Transverse colon (tissue), 4 donors: ENCODE data around the gene MPZL3. TPM values are rescaled to one million over a fixed set of nuclear protein-coding genes. Genes with fewer than 3 reads are reported as not detected.

ENCODE experiments used
- DNase-seq: peaks from one replicate; pipeline ENCODE4 v3.0.0-alpha.2; 2019
- H3K27ac ChIP-seq, 4 donors: fragments of 200-600 bp; sonication (generic); 2 replicates each; pipeline ENCODE4 v1.5.1; 2016 to 2018; ENCODE audit warnings: inconsistent platforms in 4 of 4
- H3K27me3 ChIP-seq: fragments of 200-600 bp; sonication (generic); 2 replicates; pipeline ENCODE4 v1.5.1; 2017; ENCODE audit warnings: inconsistent platforms
- H3K36me3 ChIP-seq, 4 donors: fragments of 200-600 bp; sonication (generic); 2 replicates each; pipeline ENCODE4 v1.5.1; 2017 to 2019; ENCODE audit warnings: inconsistent platforms in 4 of 4
- H3K4me1 ChIP-seq, 4 donors: fragments of 200-600 bp; sonication (generic); 2 replicates each; pipeline ENCODE4 v1.5.1; 2017 to 2020; ENCODE audit warnings: inconsistent platforms in 4 of 4
- H3K4me3 ChIP-seq, 4 donors: fragments of 200-600 bp; sonication (generic); 1 replicate in 1 of 4; 2 replicates in 3 of 4; pipeline versions ENCODE4 v1.5.1 to v1.6.1; 2017 to 2019; ENCODE audit warnings: inconsistent platforms in 4 of 4
- H3K9me3 ChIP-seq, 2 donors: fragments of 200-600 bp; sonication (generic); 2 replicates each; pipeline ENCODE4 v1.5.1; 2017 to 2019; ENCODE audit warnings: inconsistent platforms in 2 of 2
- EP300 ChIP-seq: sonication (generic); formaldehyde crosslinking; IDR thresholded peaks from one replicate; pipeline ENCODE4 v1.6.1; 2017; ENCODE audit warnings: antibody characterized with exemption, low read depth
- POLR2A ChIP-seq: fragments of 450-650 bp; IDR thresholded peaks from one replicate; pipeline ENCODE4 v1.6.1; 2016; ENCODE audit warnings: antibody characterized with exemption, mild to moderate bottlenecking, moderate library complexity
- POLR2AphosphoS5 ChIP-seq, 3 donors: sonication (generic); formaldehyde crosslinking; IDR thresholded peaks; one replicate each; pipeline ENCODE4 v1.6.1; 2016; ENCODE audit warnings: antibody characterized with exemption in 3 of 3
- whole genome bisulfite sequencing, 2 donors: methylation state at CpG; one replicate each; pipeline ENCODE4 v1.1.5; 2018; ENCODE audit warnings: low coverage in 1 of 2; 5-methylcytosine and 5-hydroxymethylcytosine counted together
- in situ Hi-C, 4 donors: fragments of 200-750 bp; cut with MboI; loops; one replicate each; pipeline versions ENCODE4 v1.15.0 to v1.15.1; 2017; ENCODE audit warnings: low sequenced_read_pairs in 3 of 4, low pct_ligation_motif_present in 1 of 4, low pct_unique_long_range_greater_than_20kb in 1 of 4
- intact Hi-C: fragments of 100-400 bp; cut with DNase I; formaldehyde crosslinking; loops from one replicate; pipeline ENCODE4 v1.15.1; 2023; ENCODE audit warnings: low total_unique reads
- total RNA-seq, 4 donors: library from RNA; depleted of rRNA; stranded (reverse); fragments of >200 nt; gene quantifications; one replicate each; pipeline ENCODE4 v1.1.0, GENCODE V29; 2016
- TF ChIP-seq, protein P1 (sequence below), 5 experiments: fragments of 200-600 bp in 3 of 5; fragments of 450-650 bp in 2 of 5; sonication (generic) in 3 of 5; IDR thresholded peaks; 1 replicate in 2 of 5; 2 replicates in 3 of 5; pipeline ENCODE4 v1.5.1; 2016 to 2017; ENCODE audit warnings: antibody characterized with exemption in 5 of 5, inconsistent platforms in 3 of 5, mild to moderate bottlenecking in 2 of 5, moderate library complexity in 1 of 5

MPZL3 gene
- total RNA-seq, 4 donors from 2014 or later = 2.4 to 15.2 (median 8.2) TPM

DNA sequence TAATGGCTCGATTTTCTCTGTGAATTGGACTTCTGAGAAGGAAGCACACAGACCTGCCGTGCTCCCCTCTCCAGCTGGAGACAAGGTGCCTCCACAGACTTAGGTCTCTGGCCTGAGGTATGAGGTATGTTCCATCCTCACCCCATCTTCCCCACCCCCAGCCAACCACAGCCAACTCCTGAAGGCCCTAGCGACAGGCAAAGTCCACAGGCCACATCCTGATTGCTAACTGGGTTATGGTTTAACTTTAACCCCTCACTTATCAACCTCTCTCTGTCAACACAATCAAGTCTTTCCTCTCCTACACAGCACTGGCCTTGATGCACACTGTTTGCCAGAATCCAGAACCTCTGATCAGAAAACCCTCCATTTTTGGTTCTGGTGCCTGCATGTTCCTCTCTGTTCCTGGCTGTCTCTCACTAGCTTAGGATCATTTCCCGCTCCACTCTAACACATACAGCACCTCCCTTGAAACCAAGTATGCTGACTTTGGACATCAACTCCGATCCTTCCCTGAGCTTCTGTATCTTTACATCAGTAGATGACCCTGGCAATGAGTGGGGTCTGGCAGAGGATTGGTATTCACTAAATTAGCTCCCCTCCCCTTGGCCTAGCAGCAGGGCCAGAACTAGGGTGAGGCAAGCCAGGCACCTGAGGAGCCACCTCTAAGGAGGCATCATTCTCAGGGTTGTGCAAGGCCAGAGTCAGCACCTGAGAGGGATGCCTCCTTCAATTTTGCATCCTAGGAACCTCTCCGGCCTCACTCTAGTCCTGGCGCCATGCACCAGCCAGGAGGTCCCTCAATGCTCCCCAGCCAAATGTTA lies 49.4 kb downstream of the MPZL3 start:
- H3K36me3 ChIP-seq = no peaks in the 10 kb centered on the region
- WGBS, 2 donors = 54 to 60% methylated on average over 1 to 7 of the region's 7 CpGs
- peaks cover 6 to 56% (median 19%) of the 10 kb centered on the region in 4 donors for H3K4me1 ChIP-seq
- no peaks in the 10 kb centered on the region for H3K27me3 ChIP-seq
- in situ Hi-C loops (loop anchor here in 2 of 4 donors (5.0 to 10.0 kb wide), 2 partner anchors 82 to 154 kb away; partner anchors contain the start of gene UBE4A (in 1 of the 2)), intact Hi-C loops (no loop called here)
- no peaks in the 10 kb centered on the region for H3K9me3 ChIP-seq
- H3K27ac ChIP-seq = peak overlapping the region; percentile 71 to 81 (median 74)
- H3K4me3 ChIP-seq = no peak overlapping the region
- DNase-seq = peak; percentile 88
- TF ChIP-seq, protein P1, sequence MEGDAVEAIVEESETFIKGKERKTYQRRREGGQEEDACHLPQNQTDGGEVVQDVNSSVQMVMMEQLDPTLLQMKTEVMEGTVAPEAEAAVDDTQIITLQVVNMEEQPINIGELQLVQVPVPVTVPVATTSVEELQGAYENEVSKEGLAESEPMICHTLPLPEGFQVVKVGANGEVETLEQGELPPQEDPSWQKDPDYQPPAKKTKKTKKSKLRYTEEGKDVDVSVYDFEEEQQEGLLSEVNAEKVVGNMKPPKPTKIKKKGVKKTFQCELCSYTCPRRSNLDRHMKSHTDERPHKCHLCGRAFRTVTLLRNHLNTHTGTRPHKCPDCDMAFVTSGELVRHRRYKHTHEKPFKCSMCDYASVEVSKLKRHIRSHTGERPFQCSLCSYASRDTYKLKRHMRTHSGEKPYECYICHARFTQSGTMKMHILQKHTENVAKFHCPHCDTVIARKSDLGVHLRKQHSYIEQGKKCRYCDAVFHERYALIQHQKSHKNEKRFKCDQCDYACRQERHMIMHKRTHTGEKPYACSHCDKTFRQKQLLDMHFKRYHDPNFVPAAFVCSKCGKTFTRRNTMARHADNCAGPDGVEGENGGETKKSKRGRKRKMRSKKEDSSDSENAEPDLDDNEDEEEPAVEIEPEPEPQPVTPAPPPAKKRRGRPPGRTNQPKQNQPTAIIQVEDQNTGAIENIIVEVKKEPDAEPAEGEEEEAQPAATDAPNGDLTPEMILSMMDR (IDR thresholded peaks at IDR 0.05) = no peak
- peak in 2 of 3 donors; percentile 40 to 64 for TF ChIP-seq POLR2AphosphoS5 (IDR thresholded peaks at IDR 0.05)

DNA sequence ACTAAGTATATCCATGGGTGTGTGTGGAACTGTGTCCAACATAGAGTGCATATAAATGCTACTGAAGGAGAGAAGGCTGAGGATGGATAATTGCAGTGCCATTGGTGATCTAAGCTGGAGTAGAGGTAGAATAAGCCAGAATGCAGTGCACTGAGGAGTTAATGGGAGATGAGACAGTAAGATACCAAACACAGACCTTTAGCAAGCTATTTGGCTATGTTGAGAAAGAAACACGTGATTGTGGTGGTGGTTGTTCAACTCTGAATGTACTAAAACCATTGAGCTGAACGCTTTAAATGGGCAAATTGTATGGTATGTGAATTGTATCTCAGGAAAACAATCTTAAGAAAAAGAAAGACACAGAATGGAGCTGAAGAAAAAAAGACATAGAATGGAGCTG lies 50.2 kb downstream of the MPZL3 start:
- DNase-seq = no peak
- Histone ChIP-seq H3K4me1 (peaks cover 6 to 49% (median 19%) of the 10 kb centered on the region in 4 donors), H3K27me3 (no peaks in the 10 kb centered on the region), H3K9me3 (no peaks in the 10 kb centered on the region), H3K4me3 (no peak overlapping the region), H3K36me3 (no peaks in the 10 kb centered on the region), H3K27ac (peak overlapping the region; percentile 55 to 74 (median 72))
- WGBS, 2 donors = 83 to 90% methylated on average over 2 of the region's 2 CpGs
- no peak for TF ChIP-seq POLR2A
- no peak for TF ChIP-seq EP300
- TF ChIP-seq POLR2AphosphoS5 (IDR thresholded peaks at IDR 0.05) = no peak
- TF ChIP-seq, protein P1 (IDR thresholded peaks at IDR 0.05) = no peak
- intact Hi-C loops (no loop called here), in situ Hi-C loops (loop anchor here in 2 of 4 donors (5.0 to 10.0 kb wide), 2 partner anchors 83 to 155 kb away; partner anchors contain the start of gene UBE4A (in 1 of the 2))

DNA sequence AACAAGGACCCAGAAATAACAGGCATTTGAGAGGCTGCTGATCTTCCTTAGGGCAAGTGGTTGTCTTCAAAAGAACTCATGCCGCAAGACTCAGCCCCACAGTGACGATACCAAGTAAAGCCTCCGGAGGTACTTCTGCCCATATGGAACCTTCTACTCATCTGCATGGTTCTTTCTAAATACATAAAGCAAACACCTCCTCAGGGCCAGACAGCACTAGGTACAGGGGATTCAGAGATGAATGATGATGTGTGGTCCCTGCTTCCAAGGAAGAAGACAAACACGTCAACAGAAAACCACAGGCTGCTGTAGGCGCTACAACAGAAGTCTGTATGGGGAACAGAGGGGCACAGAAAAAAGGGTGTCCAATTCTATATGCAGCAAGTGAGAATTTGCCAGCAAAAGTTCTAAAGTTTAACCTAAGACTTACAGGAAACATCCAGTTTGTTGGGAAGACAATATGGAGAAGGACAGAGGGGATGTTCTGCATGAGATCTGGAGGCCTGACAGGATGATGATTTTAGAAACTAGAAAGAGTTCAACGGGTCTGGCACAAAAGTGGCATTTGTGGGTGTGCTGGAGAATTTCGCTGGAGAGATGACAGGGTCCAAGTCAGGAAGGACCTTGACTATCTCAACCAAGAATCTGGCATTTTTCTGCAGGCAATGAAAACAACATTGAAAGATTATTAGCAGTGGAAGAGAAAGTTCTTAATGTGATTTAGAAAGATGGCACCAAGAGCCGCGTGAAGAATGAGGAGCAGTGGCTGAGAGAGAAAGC lies 51.1 kb downstream of the MPZL3 start:
- intact Hi-C loops (no loop called here), in situ Hi-C loops (loop anchor here in 2 of 4 donors (5.0 to 10.0 kb wide), 2 partner anchors 84 to 156 kb away; partner anchors contain the start of gene UBE4A (in 1 of the 2))
- no peak for DNase-seq
- WGBS, 2 donors = 79 to 91% methylated on average over 8 to 9 of the region's 9 CpGs
- no peak overlapping the region for H3K4me3 ChIP-seq
- peaks cover 6 to 40% (median 16%) of the 10 kb centered on the region in 4 donors for H3K4me1 ChIP-seq
- no peaks in the 10 kb centered on the region for H3K9me3 ChIP-seq
- H3K36me3 ChIP-seq = no peaks in the 10 kb centered on the region
- H3K27me3 ChIP-seq = no peaks in the 10 kb centered on the region
- H3K27ac ChIP-seq = peak overlapping the region in 1 of 4 donors; percentile 74
- no peak for TF ChIP-seq POLR2AphosphoS5 (IDR thresholded peaks at IDR 0.05)
- no peak for TF ChIP-seq POLR2A
- TF ChIP-seq, protein P1 (IDR thresholded peaks at IDR 0.05) = no peak
- no peak for TF ChIP-seq EP300

- Histone ChIP-seq H3K27me3 (no peaks in the 10 kb centered on the region), H3K27ac (no peak overlapping the region), H3K9me3 (no peaks in the 10 kb centered on the region), H3K4me1 (peaks cover 8 to 38% (median 17%) of the 10 kb centered on the region in 4 donors), H3K4me3 (no peak overlapping the region), H3K36me3 (no peaks in the 10 kb centered on the region)
- in situ Hi-C loops = loop anchor here in 2 of 4 donors (5.0 to 10.0 kb wide), 2 partner anchors 84 to 157 kb away; partner anchors contain the start of gene UBE4A (in 1 of the 2)
- WGBS, 2 donors = 83 to 98% methylated on average over 1 to 5 of the region's 5 CpGs
- no peak for TF ChIP-seq POLR2AphosphoS5 (IDR thresholded peaks at IDR 0.05)
- TF ChIP-seq, protein P1 (IDR thresholded peaks at IDR 0.05) = no peak
- TF ChIP-seq POLR2A = no peak
- TF ChIP-seq EP300 = no peak
- DNase-seq = no peak
- intact Hi-C loops = no loop called here
These were observed 51.7 kb downstream of the MPZL3 start for GRCh38 chr11:118200497-118200896.
